Measurements from ENCODE around the gene CACNG7.

Gene CACNG7

DNA sequence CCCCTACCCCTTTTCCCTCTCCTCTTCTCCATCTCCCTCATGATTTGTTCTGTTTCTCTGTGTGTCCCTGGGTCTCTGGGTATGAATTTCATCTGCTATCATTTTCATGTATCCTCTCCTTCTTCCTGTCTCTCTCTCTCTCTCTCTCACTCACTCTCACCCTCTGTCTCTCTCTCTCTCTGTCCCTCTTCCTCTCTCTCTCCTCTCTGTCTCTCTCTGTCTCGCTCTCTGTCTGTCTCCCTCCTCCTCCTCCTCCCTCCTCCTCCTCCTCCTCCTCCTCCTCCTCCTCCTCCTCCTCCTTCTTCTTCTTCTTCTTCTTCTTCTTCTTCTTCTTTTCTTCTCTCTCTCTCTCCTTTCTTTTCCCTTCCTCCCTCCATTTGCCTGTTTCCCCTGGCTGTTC lies 3.3 kb upstream of the CACNG7 start:
- peaks cover 27% of the 10 kb centered on the region for H3K4me1 Mint-ChIP-seq
- TF ChIP-seq, protein P1, sequence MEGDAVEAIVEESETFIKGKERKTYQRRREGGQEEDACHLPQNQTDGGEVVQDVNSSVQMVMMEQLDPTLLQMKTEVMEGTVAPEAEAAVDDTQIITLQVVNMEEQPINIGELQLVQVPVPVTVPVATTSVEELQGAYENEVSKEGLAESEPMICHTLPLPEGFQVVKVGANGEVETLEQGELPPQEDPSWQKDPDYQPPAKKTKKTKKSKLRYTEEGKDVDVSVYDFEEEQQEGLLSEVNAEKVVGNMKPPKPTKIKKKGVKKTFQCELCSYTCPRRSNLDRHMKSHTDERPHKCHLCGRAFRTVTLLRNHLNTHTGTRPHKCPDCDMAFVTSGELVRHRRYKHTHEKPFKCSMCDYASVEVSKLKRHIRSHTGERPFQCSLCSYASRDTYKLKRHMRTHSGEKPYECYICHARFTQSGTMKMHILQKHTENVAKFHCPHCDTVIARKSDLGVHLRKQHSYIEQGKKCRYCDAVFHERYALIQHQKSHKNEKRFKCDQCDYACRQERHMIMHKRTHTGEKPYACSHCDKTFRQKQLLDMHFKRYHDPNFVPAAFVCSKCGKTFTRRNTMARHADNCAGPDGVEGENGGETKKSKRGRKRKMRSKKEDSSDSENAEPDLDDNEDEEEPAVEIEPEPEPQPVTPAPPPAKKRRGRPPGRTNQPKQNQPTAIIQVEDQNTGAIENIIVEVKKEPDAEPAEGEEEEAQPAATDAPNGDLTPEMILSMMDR (IDR thresholded peaks at IDR 0.05), result no peak
- peaks cover 88% of the 10 kb centered on the region for H3K27me3 Mint-ChIP-seq (ENCODE audit: low read depth, poor library complexity)
- H3K4me3 Mint-ChIP-seq, result no peak overlapping the region
- H3K27ac Mint-ChIP-seq, result no peak overlapping the region
- no peaks in the 10 kb centered on the region for H3K9me3 Mint-ChIP-seq
- no peaks in the 10 kb centered on the region for H3K36me3 Mint-ChIP-seq (ENCODE audit: low read depth)
- DNase-seq, result no peak

DNA sequence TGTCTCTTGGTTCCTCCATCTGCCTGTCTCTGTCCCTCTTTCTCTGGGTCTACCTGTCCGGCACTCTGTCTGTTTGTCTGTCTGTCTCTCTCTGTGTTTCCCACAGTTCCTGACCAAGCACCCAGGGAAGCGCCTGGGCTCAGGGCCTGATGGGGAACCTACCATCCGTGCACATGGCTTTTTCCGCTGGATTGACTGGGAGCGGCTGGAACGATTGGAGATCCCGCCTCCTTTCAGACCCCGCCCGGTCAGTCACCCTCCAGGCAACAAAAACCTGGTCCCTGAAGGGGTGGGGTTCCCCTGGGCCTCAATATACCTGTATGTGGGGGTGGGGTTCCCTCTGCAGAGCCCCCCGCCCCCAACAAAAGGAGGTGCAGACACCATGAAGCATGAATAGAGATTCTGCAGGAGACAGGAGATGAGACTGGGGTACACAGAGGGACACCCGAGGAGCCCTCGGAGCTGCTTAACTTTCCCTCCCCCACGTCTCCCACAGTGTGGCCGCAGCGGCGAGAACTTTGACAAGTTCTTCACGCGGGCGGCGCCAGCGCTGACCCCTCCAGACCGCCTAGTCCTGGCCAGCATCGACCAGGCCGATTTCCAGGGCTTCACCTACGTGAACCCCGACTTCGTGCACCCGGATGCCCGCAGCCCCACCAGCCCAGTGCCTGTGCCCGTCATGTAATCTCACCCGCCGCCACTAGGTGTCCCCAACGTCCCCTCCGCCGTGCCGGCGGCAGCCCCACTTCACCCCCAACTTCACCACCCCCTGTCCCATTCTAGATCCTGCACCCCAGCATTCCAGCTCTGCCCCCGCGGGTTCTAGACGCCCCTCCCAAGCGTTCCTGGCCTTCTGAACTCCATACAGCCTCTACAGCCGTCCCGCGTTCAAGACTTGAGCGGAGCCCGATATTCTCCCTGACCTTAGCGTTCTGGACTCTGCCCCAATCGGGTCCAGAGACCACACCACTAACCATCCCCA lies 2.6 kb upstream of the CACNG7 start:
- H3K9me3 Mint-ChIP-seq, result no peaks in the 10 kb centered on the region
- H3K4me3 Mint-ChIP-seq, result no peak overlapping the region
- peaks cover 92% of the 10 kb centered on the region for H3K27me3 Mint-ChIP-seq (ENCODE audit: low read depth, poor library complexity)
- H3K36me3 Mint-ChIP-seq (ENCODE audit: low read depth), result no peaks in the 10 kb centered on the region
- peak; percentile 84 for DNase-seq
- peaks cover 27% of the 10 kb centered on the region for H3K4me1 Mint-ChIP-seq
- TF ChIP-seq, protein P1 (IDR thresholded peaks at IDR 0.05), result peak; percentile 86
- H3K27ac Mint-ChIP-seq, result no peak overlapping the region

DNA sequence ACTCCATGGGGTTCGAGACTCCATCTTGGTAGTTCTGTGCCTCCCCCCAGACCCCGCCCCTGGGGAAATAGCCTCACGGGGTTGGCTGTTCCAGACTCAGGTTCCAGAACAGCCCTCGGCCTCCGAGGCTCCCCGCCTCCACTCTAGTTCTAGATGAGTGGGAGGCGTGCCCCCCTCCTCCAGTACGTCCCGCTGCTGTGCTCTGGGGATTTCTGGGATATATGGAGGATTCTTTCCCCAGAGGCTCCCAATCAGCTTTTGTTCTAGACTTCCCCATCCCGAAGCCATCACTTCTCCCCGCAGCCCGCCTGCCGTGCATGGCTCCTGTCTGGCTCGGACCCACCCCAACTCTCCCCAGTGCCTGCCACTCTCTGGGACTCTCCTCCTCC lies 1.9 kb upstream of the CACNG7 start:
- DNase-seq, result no peak
- peaks cover 27% of the 10 kb centered on the region for H3K4me1 Mint-ChIP-seq
- no peak overlapping the region for H3K27ac Mint-ChIP-seq
- no peaks in the 10 kb centered on the region for H3K9me3 Mint-ChIP-seq
- peaks cover 95% of the 10 kb centered on the region for H3K27me3 Mint-ChIP-seq (ENCODE audit: low read depth, poor library complexity)
- TF ChIP-seq, protein P1 (IDR thresholded peaks at IDR 0.05), result no peak
- no peaks in the 10 kb centered on the region for H3K36me3 Mint-ChIP-seq (ENCODE audit: low read depth)
- H3K4me3 Mint-ChIP-seq, result no peak overlapping the region

DNA sequence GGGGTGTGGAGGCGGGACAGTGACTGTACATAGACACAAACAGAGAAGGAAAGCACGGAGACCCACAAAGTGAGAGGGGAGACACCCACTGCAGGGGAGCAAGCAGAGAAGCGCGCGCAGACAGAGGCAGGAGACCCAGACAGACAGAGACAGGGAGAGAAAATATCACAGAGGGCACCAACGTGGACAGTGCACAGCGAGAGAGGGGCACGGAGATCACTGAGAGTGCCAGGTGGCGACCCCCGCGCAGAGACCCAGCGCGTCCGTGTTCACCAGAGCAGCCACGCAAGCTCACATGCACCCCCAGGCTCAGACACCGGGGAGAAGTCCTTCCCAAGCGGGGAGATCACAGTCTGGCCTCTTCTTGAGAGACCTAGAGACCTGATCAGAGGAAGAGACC lies 1.4 kb upstream of the CACNG7 start:
- Mint-ChIP-seq H3K27me3 (ENCODE audit: low read depth, poor library complexity) (peaks cover 100% of the 10 kb centered on the region), H3K4me1 (peaks cover 27% of the 10 kb centered on the region), H3K36me3 (ENCODE audit: low read depth) (no peaks in the 10 kb centered on the region), H3K4me3 (peak overlapping the region; percentile 65), H3K27ac (no peak overlapping the region), H3K9me3 (no peaks in the 10 kb centered on the region)
- no peak for DNase-seq
- TF ChIP-seq, protein P1 (IDR thresholded peaks at IDR 0.05), result no peak

DNA sequence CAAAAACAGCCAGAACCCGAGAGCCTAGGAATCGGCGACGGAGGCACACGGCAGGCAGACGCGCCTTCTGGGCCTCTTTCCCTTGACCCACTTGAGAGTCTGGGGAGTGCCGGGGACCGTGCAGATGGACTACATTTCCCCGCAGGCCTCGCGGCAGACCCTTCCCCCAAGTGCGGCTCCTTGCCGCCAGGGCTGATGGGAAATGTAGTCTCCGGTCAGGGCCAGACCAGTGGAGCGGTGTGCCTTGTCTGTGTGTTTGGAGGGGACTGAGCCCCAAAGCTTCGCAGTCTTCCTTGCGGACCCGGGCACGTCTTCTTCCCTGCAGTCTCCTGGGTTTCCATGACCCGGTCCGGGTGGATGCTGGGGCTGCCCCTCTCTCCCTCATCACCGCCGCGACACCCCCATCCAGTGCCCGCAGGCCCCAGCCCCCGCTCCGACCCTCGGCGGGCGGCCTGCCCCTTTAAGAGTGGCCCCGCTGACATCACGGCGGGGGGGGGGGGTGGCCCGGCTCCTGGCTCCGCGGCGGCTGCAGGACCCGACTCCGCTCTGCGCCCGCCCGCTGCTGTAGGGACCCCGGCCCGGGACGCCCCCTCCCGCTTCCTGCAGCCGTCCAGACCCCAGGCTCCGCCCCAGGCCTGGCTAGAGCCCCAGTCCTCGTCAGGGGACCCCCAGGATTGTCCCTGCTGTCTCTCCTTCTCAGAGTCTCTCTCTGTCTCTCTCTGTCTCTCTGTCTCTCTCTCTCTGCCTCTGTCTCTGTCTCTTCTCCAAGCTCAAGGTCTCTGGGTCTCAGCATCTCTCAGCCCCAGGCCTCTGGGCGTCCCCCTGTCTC lies 758 bp upstream of the CACNG7 start:
- peak overlapping the region; percentile 79 for H3K4me3 Mint-ChIP-seq
- H3K4me1 Mint-ChIP-seq, result peaks cover 27% of the 10 kb centered on the region
- no peaks in the 10 kb centered on the region for H3K9me3 Mint-ChIP-seq
- TF ChIP-seq, protein P1 (IDR thresholded peaks at IDR 0.05), result no peak
- H3K27ac Mint-ChIP-seq, result no peak overlapping the region
- peak; percentile 70 for DNase-seq
- peaks cover 95% of the 10 kb centered on the region for H3K27me3 Mint-ChIP-seq (ENCODE audit: low read depth, poor library complexity)
- H3K36me3 Mint-ChIP-seq (ENCODE audit: low read depth), result no peaks in the 10 kb centered on the region
